Loucy (cell line): Measurements from ENCODE around the gene PLXDC1.

ENCODE experiments used
- EZH2phosphoT487 ChIP-seq: fragments of 200-600 bp; IDR thresholded peaks from 2 replicates; pipeline ENCODE4 v1.6.1; 2018; ENCODE audit warnings: antibody characterized with exemption, mild to moderate bottlenecking, moderate library complexity, borderline replicate concordance
- TF ChIP-seq, protein P1 (sequence below): fragments of 200-600 bp; sonication (generic); conservative IDR thresholded peaks from 2 replicates; pipeline ENCODE4 v1.5.1; 2014; ENCODE audit warnings: mild to moderate bottlenecking, antibody characterized with exemption, low read length

DNA sequence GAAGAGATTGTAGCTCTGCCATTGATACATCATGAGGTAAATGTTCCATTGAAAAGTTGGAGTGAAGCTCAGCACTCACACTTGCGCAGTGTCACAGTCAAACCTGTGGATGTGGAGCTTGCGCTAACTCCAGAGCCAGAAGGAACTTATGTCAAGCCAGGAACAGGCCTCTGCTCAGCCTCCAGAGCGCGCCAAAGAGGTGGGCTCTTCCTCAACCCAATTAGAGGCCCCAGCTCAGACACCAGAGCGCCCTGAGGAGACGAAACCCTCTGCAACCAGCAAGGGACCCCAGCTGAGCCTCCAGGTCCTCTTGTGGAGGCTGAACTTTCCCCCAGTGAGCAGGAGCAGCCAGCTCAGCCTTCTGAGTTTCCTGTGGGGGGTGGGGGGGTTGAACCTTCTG lies 122.7 kb downstream of the PLXDC1 start:
- TF ChIP-seq, protein P1, sequence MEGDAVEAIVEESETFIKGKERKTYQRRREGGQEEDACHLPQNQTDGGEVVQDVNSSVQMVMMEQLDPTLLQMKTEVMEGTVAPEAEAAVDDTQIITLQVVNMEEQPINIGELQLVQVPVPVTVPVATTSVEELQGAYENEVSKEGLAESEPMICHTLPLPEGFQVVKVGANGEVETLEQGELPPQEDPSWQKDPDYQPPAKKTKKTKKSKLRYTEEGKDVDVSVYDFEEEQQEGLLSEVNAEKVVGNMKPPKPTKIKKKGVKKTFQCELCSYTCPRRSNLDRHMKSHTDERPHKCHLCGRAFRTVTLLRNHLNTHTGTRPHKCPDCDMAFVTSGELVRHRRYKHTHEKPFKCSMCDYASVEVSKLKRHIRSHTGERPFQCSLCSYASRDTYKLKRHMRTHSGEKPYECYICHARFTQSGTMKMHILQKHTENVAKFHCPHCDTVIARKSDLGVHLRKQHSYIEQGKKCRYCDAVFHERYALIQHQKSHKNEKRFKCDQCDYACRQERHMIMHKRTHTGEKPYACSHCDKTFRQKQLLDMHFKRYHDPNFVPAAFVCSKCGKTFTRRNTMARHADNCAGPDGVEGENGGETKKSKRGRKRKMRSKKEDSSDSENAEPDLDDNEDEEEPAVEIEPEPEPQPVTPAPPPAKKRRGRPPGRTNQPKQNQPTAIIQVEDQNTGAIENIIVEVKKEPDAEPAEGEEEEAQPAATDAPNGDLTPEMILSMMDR = no peak
- TF ChIP-seq EZH2phosphoT487 = no peak
